H9 (cell line): ENCODE results near the gene TTYH1. TPM values are rescaled to one million over a fixed set of nuclear protein-coding genes. Genes with fewer than 3 reads are reported as not detected.
A peak's percentile ranks its signal among the peaks of the same experiment; 100 is the strongest.

ENCODE experiments used
- DNase-seq: peaks from one replicate; pipeline ENCODE4 v3.0.0-alpha.2; 2017
- H2AFZ ChIP-seq: one replicate; pipeline ENCODE4 v1.6.1; 2013; ENCODE audit warnings: mild to moderate bottlenecking, low read length, control low read depth, moderate library complexity
- H2AK5ac ChIP-seq: 2 replicates; pipeline ENCODE4 v1.6.1; 2013; ENCODE audit warnings: low read length, control low read depth, mixed read lengths; ENCODE audit not compliant: insufficient read length
- H2BK120ac ChIP-seq: one replicate; pipeline ENCODE4 v1.6.1; 2013; ENCODE audit warnings: low read depth, mild to moderate bottlenecking, low read length, control low read depth, inconsistent platforms; ENCODE audit not compliant: poor library complexity, severe bottlenecking
- H2BK12ac ChIP-seq: 2 replicates; pipeline ENCODE4 v1.6.1; 2013; ENCODE audit warnings: low read length, control low read depth, mixed read lengths, low read depth; ENCODE audit not compliant: insufficient read length
- H2BK15ac ChIP-seq: 2 replicates; pipeline ENCODE4 v1.6.1; 2013; ENCODE audit warnings: low read depth, low read length, control low read depth
- H2BK20ac ChIP-seq: one replicate; pipeline ENCODE4 v1.6.1; 2013; ENCODE audit warnings: low read depth, mild to moderate bottlenecking, low read length, control low read depth, inconsistent platforms; ENCODE audit not compliant: poor library complexity, severe bottlenecking
- H2BK5ac ChIP-seq: 2 replicates; pipeline ENCODE4 v1.6.1; 2013; ENCODE audit warnings: low read length, control low read depth, mixed read lengths; ENCODE audit not compliant: insufficient read length
- H3K14ac ChIP-seq: 2 replicates; pipeline ENCODE4 v1.6.1; 2013; ENCODE audit warnings: low read length, control low read depth; ENCODE audit not compliant: insufficient read depth
- H3K18ac ChIP-seq: 2 replicates; pipeline ENCODE4 v1.6.1; 2013; ENCODE audit warnings: low read depth, mild to moderate bottlenecking, mixed read lengths, low read length, control low read depth; ENCODE audit not compliant: insufficient read length
- H3K23ac ChIP-seq: 2 replicates; pipeline ENCODE4 v1.6.1; 2013; ENCODE audit warnings: low read length, control low read depth, mixed read lengths, low read depth; ENCODE audit not compliant: insufficient read length
- H3K23me2 ChIP-seq: 2 replicates; pipeline ENCODE4 v1.6.1; 2013; ENCODE audit warnings: low read depth, mild to moderate bottlenecking, mixed read lengths, low read length, control low read depth; ENCODE audit not compliant: insufficient read length, poor library complexity, severe bottlenecking
- H3K27ac ChIP-seq: 2 replicates; pipeline ENCODE4 v1.5.1; 2013; ENCODE audit warnings: low read length, control low read depth, mixed read lengths, low read depth; ENCODE audit not compliant: insufficient read length
- H3K27me3 ChIP-seq: 2 replicates; pipeline ENCODE4 v1.6.1; 2013; ENCODE audit warnings: low read length, control low read depth, inconsistent platforms; ENCODE audit not compliant: insufficient read depth
- H3K4ac ChIP-seq: 2 replicates; pipeline ENCODE4 v1.6.1; 2013; ENCODE audit warnings: low read depth, mild to moderate bottlenecking, control low read depth, inconsistent platforms, low read length, moderate library complexity
- H3K4me1 ChIP-seq: 2 replicates; pipeline ENCODE4 v1.6.1; 2013; ENCODE audit warnings: low read length, control low read depth, inconsistent platforms; ENCODE audit not compliant: insufficient read depth
- H3K4me2 ChIP-seq: 2 replicates; pipeline ENCODE4 v1.6.1; 2013; ENCODE audit warnings: low read length, control low read depth, mixed read lengths; ENCODE audit not compliant: insufficient read length, insufficient read depth
- H3K56ac ChIP-seq: 2 replicates; pipeline ENCODE4 v1.6.1; 2013; ENCODE audit warnings: low read depth, mild to moderate bottlenecking, mixed read lengths, low read length, control low read depth; ENCODE audit not compliant: insufficient read length
- H3K79me1 ChIP-seq: 2 replicates; pipeline ENCODE4 v1.6.1; 2013; ENCODE audit warnings: low read depth, mild to moderate bottlenecking, moderate library complexity, low read length, control low read depth, inconsistent platforms; ENCODE audit not compliant: insufficient read depth, poor library complexity, severe bottlenecking
- H3K79me2 ChIP-seq: 2 replicates; pipeline ENCODE4 v1.6.1; 2013; ENCODE audit warnings: low read length, control low read depth, inconsistent platforms; ENCODE audit not compliant: insufficient read depth
- H3K9ac ChIP-seq: 2 replicates; pipeline ENCODE4 v1.6.1; 2013; ENCODE audit warnings: low read length, control low read depth, mixed read lengths; ENCODE audit not compliant: insufficient read length; ENCODE audit errors: extremely low read depth
- H3K9me3 ChIP-seq: one replicate; pipeline ENCODE4 v1.6.1; 2013; ENCODE audit warnings: low read depth, low read length, inconsistent platforms; ENCODE audit not compliant: control insufficient read depth
- H3T11ph ChIP-seq: one replicate; pipeline ENCODE4 v1.6.1; 2013; ENCODE audit warnings: mild to moderate bottlenecking, low read length, control low read depth, inconsistent platforms
- H4K20me1 ChIP-seq: one replicate; pipeline ENCODE4 v1.6.1; 2013; ENCODE audit not compliant: control insufficient read depth, insufficient read length, insufficient read depth
- H4K5ac ChIP-seq: 2 replicates; pipeline ENCODE4 v1.6.1; 2013; ENCODE audit warnings: low read depth, mild to moderate bottlenecking, mixed read lengths, low read length, control low read depth; ENCODE audit not compliant: insufficient read length
- H4K8ac ChIP-seq: replicated peaks from 2 replicates; pipeline ENCODE4 v1.6.1; 2013; ENCODE audit warnings: low read length, control low read depth, mixed read lengths, low read depth; ENCODE audit not compliant: insufficient read length
- H4K91ac ChIP-seq: 2 replicates; pipeline ENCODE4 v1.6.1; 2013; ENCODE audit warnings: low read depth, mild to moderate bottlenecking, moderate library complexity, mixed read lengths, low read length, control low read depth; ENCODE audit not compliant: insufficient read length
- H3K27ac Mint-ChIP-seq, 3 experiments: 2 replicates in 2 of 3; 3 replicates in 1 of 3; pipeline ENCODE4 v1.8.0; 2020 to 2021; ENCODE audit warnings: mixed read lengths in 3 of 3, mild to moderate bottlenecking in 1 of 3, moderate library complexity in 1 of 3
- H3K27me3 Mint-ChIP-seq: 2 replicates; pipeline ENCODE4 v1.8.0; 2021; ENCODE audit warnings: low read depth, mild to moderate bottlenecking, moderate library complexity, mixed read lengths
- H3K36me3 Mint-ChIP-seq, 3 experiments: 2 replicates in 2 of 3; 3 replicates in 1 of 3; pipeline ENCODE4 v1.8.0; 2020 to 2021; ENCODE audit warnings: low read depth in 3 of 3, mixed read lengths in 3 of 3; ENCODE audit not compliant: insufficient read depth in 1 of 3
- H3K4me1 Mint-ChIP-seq, 2 experiments: 2 replicates each; pipeline ENCODE4 v1.8.0; 2020; ENCODE audit warnings: mixed read lengths in 2 of 2
- H3K4me3 Mint-ChIP-seq, 2 experiments: 2 replicates in 1 of 2; 3 replicates in 1 of 2; pipeline ENCODE4 v1.8.0; 2020 to 2021; ENCODE audit warnings: mild to moderate bottlenecking in 2 of 2, mixed read lengths in 2 of 2, moderate library complexity in 1 of 2
- H3K9me3 Mint-ChIP-seq, 2 experiments: 2 replicates in 1 of 2; 3 replicates in 1 of 2; pipeline ENCODE4 v1.8.0; 2020; ENCODE audit warnings: mild to moderate bottlenecking in 2 of 2, mixed read lengths in 2 of 2, moderate library complexity in 1 of 2
- CTCF ChIP-seq: fragments of 200-600 bp; sonication (generic); conservative IDR thresholded peaks from 3 replicates; pipeline ENCODE4 v1.8.0; 2021; ENCODE audit warnings: antibody characterized with exemption, mild to moderate bottlenecking
- WGBS: extraction: QIAGEN DNeasy Blood & Tissue Kit; methylation state at CpG from one replicate; pipeline ENCODE4 v1.1.7; 2013; ENCODE audit warnings: missing lambda C conversion rate, low lambda C conversion rate, mixed read lengths; ENCODE audit not compliant: insufficient read length; ENCODE audit errors: extremely low coverage; 5-methylcytosine and 5-hydroxymethylcytosine counted together
- total RNA-seq: library from RNA; stranded (reverse); gene quantifications from 2 replicates; pipeline ENCODE4 v1.2.1, GENCODE V29; 2021

Gene TTYH1
- total RNA-seq, 1 experiment from 2014 or later, result 47.1 TPM

DNA sequence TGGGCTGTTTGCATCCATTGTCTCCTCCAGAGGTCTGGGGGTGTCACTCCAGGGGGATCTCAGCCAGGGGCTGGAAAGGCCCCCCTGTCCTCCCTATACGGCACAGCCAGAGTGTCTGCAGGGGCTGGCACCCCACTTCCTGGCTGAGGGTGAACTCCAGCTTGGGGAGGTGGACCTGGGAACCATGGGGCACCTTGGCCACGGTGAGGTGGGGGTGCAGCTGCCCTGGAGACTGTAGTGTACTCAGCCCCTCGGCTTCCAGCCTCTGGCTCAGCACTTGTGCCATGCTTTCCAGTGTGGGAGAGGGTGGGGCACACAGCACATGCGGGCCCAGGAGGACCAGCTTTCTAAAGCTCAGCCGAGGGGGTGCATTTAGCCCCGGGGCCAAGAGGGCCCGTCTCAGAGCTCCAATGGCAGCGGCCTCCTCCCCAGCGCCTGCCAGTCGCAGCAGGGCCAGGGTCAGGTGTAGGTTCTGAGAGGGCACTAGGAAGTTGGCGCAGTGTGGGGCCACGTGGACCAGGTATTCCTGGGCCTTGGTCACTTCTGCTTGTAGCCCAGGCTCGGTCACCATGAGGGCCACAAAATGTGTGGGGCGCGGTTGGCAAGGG, 46.9 kb downstream of the TTYH1 start:
- H3T11ph ChIP-seq, result no peak overlapping the region
- H3K56ac ChIP-seq, result no peak overlapping the region
- H4K8ac ChIP-seq, result no peak overlapping the region
- no peak overlapping the region for H2AFZ ChIP-seq
- no peaks in the 10 kb centered on the region for H3K4me1 ChIP-seq
- peak; percentile 40 for DNase-seq
- no peak overlapping the region for H3K14ac ChIP-seq
- no peak overlapping the region for H2BK120ac ChIP-seq
- H3K79me1 ChIP-seq, result no peaks in the 10 kb centered on the region
- Mint-ChIP-seq H3K9me3 (peaks cover 2 to 3% of the 10 kb centered on the region in 2 experiments; a peak in 1 of 5 replicates), H3K27me3 (peaks cover 14% of the 10 kb centered on the region), H3K27ac (peak overlapping the region in 1 of 3 experiments; percentile 45; a peak in 2 of 7 replicates), H3K4me3 (peak overlapping the region; percentile 58 to 73), H3K4me1 (peaks cover 7% of the 10 kb centered on the region in 2 experiments; a peak in 3 of 4 replicates), H3K36me3 (peaks cover 21 to 44% (median 44%) of the 10 kb centered on the region in 3 experiments; a peak in 6 of 7 replicates)
- no peak overlapping the region for H4K5ac ChIP-seq
- H3K23me2 ChIP-seq, result peaks cover 11% of the 10 kb centered on the region
- H2BK20ac ChIP-seq, result no peak overlapping the region
- no peak overlapping the region for H2BK12ac ChIP-seq
- no peak for TF ChIP-seq CTCF
- no peaks in the 10 kb centered on the region for H4K20me1 ChIP-seq
- H3K18ac ChIP-seq, result no peak overlapping the region
- WGBS, result no CpG with 5 or more reads among the region's 15 CpGs
- H3K4ac ChIP-seq, result no peak overlapping the region
- H3K23ac ChIP-seq, result no peak overlapping the region
- no peak overlapping the region for H2AK5ac ChIP-seq
- no peak overlapping the region for H4K91ac ChIP-seq
- H3K79me2 ChIP-seq, result no peaks in the 10 kb centered on the region
- H3K9me3 ChIP-seq, result no peaks in the 10 kb centered on the region
- H3K9ac ChIP-seq, result no peak overlapping the region
- no peak overlapping the region for H2BK5ac ChIP-seq
- H3K27ac ChIP-seq, result no peak overlapping the region
- H2BK15ac ChIP-seq, result no peak overlapping the region
- H3K4me2 ChIP-seq, result no peak overlapping the region
- no peaks in the 10 kb centered on the region; the same call in 1 of the 2 replicates for H3K27me3 ChIP-seq
